Spleen (tissue), 11 donors: ENCODE data around the gene CTSZ. TPM values are rescaled to one million over a fixed set of nuclear protein-coding genes. Genes with fewer than 3 reads are reported as not detected.

Source experiments
- DNase-seq: peaks from one replicate; pipeline ENCODE4 v3.0.0-alpha.2; 2020
- H3K27ac ChIP-seq, 8 donors: fragments of 200-600 bp; sonication (generic) in 7 of 8; 1 replicate in 4 of 8; 2 replicates in 4 of 8; pipeline versions ENCODE4 v1.5.0 to v1.8.0; 2016 to 2021; ENCODE audit warnings: inconsistent platforms in 4 of 8, mild to moderate bottlenecking in 4 of 8, moderate library complexity in 1 of 8
- H3K27me3 ChIP-seq, 7 donors: fragments of 200-600 bp; sonication (generic) in 6 of 7; replicated peaks in 1 of 7; 1 replicate in 4 of 7; 2 replicates in 3 of 7; pipeline versions ENCODE4 v1.5.0 to v1.8.0; 2016 to 2021; ENCODE audit warnings: inconsistent platforms in 3 of 7, mild to moderate bottlenecking in 1 of 7
- H3K36me3 ChIP-seq, 6 donors: fragments of 200-600 bp; sonication (generic) in 5 of 6; 1 replicate in 4 of 6; 2 replicates in 2 of 6; pipeline versions ENCODE4 v1.5.0 to v1.8.0; 2016 to 2021; ENCODE audit warnings: inconsistent platforms in 2 of 6
- H3K4me1 ChIP-seq, 6 donors: fragments of 200-600 bp; sonication (generic) in 5 of 6; 1 replicate in 3 of 6; 2 replicates in 3 of 6; pipeline versions ENCODE4 v1.5.0 to v1.8.0; 2016 to 2021; ENCODE audit warnings: inconsistent platforms in 3 of 6
- H3K4me3 ChIP-seq, 8 donors: fragments of 200-600 bp; sonication (generic) in 7 of 8; 1 replicate in 4 of 8; 2 replicates in 4 of 8; pipeline versions ENCODE4 v1.5.0 to v1.8.0; 2016 to 2021; ENCODE audit warnings: inconsistent platforms in 4 of 8, mild to moderate bottlenecking in 4 of 8, moderate library complexity in 2 of 8
- H3K9me3 ChIP-seq, 8 donors: fragments of 200-600 bp; sonication (generic) in 7 of 8; 1 replicate in 4 of 8; 2 replicates in 4 of 8; pipeline versions ENCODE4 v1.5.0 to v1.8.0; 2016 to 2021; ENCODE audit warnings: inconsistent platforms in 4 of 8
- POLR2A ChIP-seq, 3 donors: fragments of 450-650 bp; IDR thresholded peaks; one replicate each; pipeline ENCODE4 v1.5.1; 2017; ENCODE audit warnings: antibody characterized with exemption in 3 of 3, mild to moderate bottlenecking in 1 of 3
- POLR2AphosphoS5 ChIP-seq, 3 donors: sonication (generic); formaldehyde crosslinking; IDR thresholded peaks; one replicate each; pipeline ENCODE4 v1.5.1; 2017; ENCODE audit warnings: antibody characterized with exemption in 3 of 3
- WGBS, 5 donors: extraction: QIAGEN DNeasy Blood & Tissue Kit in 3 of 5; methylation state at CpG; one replicate each; pipeline versions ENCODE4 v1.1.5 to v1.1.7; 2013 to 2018; 5-methylcytosine and 5-hydroxymethylcytosine counted together
- intact Hi-C: fragments of 100-400 bp; cut with DNase I; formaldehyde crosslinking; loops from one replicate; pipeline ENCODE4 v1.15.0; 2023; ENCODE audit warnings: low total_unique reads
- polyA plus RNA-seq, 3 donors: library from polyadenylated mRNA; stranded (reverse); fragments of 200-250 nt; gene quantifications; one replicate each; pipeline ENCODE4 v1.2.1, GENCODE V29; 2013
- total RNA-seq, 7 donors: library from RNA; depleted of rRNA in 3 of 7; stranded (reverse); fragments of >200 nt in 3 of 7; fragmentation: NEBNext Ultra II Directional in 4 of 7; extraction: Animal tissue kit (Norgen Biotek cat#: 25700) in 4 of 7; gene quantifications; one replicate each; pipeline versions ENCODE4 v1.1.0 to v1.2.1, GENCODE V29; 2016 to 2021
- TF ChIP-seq, protein P1 (sequence below), 11 experiments: fragments of 200-600 bp in 7 of 11; fragments of 450-650 bp in 4 of 11; sonication (generic) in 4 of 11; IDR thresholded peaks in 8 of 11; conservative IDR thresholded peaks in 3 of 11; 1 replicate in 7 of 11; 2 replicates in 4 of 11; pipeline versions ENCODE4 v1.4.0 to v1.8.0; 2016 to 2021; ENCODE audit warnings: antibody characterized with exemption in 11 of 11, inconsistent platforms in 4 of 11, mild to moderate bottlenecking in 1 of 11
- donor health status: healthy with polysubstance abuse.
- donor health status: DM: no; HTN: no; CAD: no; lungs with moderate emphysema.
- donor health status: DM: no; HTN: no; CAD: no.
- donor health status: Bipolar disorder and iron deficiency.
- donor health status: healthy.
- donor health status: DM: no; HTN: no; CAD: no.
- donor health status: DM: yes; HTN: yes; CAD: no.

Gene CTSZ
- total and polyA plus RNA-seq, 10 donors: 198 to 286 (median 230) TPM

DNA sequence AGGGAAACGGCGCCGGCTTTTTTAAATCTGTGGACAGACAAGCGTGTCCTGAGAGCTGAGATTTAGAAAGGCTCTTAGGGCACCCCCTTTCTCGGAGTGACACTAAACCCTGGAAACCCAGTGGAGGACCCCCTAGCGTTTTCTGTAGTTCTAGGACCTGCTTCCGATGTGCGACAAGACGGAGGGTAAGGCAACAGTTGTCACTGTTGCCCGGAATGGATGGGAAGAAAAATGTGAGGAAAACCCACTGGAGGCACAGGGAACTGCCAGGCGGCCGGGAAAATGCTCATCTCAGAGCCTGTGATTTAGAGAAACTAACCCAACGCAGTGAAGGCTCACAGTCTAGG is 25.6 kb upstream of the CTSZ start:
- Histone ChIP-seq H3K9me3 (no peaks in the 10 kb centered on the region), H3K27me3 (no peaks in the 10 kb centered on the region), H3K36me3 (peaks cover 7 to 70% (median 53%) of the 10 kb centered on the region in 6 donors), H3K27ac (peak overlapping the region; percentile 36 to 96 (median 91)), H3K4me3 (peak overlapping the region; percentile 62 to 97 (median 86)), H3K4me1 (peaks cover 31 to 65% (median 49%) of the 10 kb centered on the region in 6 donors)
- DNase-seq: no peak
- 2 to 7% (median 3%) methylated on average over 12 to 13 of the region's 13 CpGs for WGBS, 5 donors
- no peak for TF ChIP-seq POLR2AphosphoS5 (IDR thresholded peaks at IDR 0.05)
- TF ChIP-seq POLR2A (IDR thresholded peaks at IDR 0.05): no peak
- TF ChIP-seq, protein P1, sequence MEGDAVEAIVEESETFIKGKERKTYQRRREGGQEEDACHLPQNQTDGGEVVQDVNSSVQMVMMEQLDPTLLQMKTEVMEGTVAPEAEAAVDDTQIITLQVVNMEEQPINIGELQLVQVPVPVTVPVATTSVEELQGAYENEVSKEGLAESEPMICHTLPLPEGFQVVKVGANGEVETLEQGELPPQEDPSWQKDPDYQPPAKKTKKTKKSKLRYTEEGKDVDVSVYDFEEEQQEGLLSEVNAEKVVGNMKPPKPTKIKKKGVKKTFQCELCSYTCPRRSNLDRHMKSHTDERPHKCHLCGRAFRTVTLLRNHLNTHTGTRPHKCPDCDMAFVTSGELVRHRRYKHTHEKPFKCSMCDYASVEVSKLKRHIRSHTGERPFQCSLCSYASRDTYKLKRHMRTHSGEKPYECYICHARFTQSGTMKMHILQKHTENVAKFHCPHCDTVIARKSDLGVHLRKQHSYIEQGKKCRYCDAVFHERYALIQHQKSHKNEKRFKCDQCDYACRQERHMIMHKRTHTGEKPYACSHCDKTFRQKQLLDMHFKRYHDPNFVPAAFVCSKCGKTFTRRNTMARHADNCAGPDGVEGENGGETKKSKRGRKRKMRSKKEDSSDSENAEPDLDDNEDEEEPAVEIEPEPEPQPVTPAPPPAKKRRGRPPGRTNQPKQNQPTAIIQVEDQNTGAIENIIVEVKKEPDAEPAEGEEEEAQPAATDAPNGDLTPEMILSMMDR (IDR thresholded peaks at IDR 0.05 in 8 of 11, conservative IDR thresholded peaks at IDR 0.05 in 3 of 11): peak in 4 of 11 experiments; percentile 10 to 21 (median 13)
- intact Hi-C loops: loop anchor here (10.0 kb wide), 1 partner anchor 48 kb away; the partner anchor contains the start of gene NELFCD

DNA sequence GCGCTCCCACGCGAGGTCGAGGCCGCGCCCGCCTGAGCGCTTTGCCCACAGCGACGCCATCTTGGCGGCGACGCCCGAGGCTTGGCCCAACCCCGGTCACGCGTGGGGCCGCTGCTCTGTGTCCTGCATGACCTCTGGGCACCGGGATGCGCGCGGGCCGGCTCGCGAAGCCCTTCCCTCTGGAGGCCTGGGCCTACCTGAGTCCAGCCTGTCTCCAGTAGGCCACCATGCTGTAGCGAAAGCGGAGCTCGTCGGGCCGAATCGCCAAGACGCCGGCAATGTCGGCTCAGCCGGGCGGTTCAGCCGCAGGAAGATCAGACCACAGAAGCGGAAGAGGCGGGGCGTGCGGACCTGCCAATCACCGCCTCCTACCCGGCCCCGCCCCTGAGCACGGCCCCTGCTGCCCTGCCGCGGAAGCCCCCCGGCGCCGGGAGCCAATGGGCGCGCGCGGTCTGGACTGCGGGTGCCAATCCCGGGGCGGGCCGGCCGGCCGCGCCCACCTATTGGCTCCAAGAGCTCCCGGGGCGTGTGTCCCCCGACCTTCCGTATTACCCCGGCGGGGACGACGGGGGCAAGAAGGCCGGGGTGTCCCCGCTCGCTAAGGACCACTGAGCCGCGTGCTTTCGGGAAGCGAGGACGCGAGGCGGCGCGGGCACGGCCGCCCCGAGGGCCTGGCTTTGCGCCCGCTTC is 25.1 kb upstream of the CTSZ start, which contains the start of gene ATP5F1E:
TSS of gene ATP5F1E (minus strand) at position 313 of the 690 bp plus-strand sequence. CDS start at position 229, 84 bp downstream.
- H3K36me3 ChIP-seq: peaks cover 7 to 70% (median 52%) of the 10 kb centered on the region in 6 donors
- peaks cover 31 to 65% (median 54%) of the 10 kb centered on the region in 6 donors for H3K4me1 ChIP-seq
- 0 to 1% (median 0%) methylated on average over 44 to 86 of the region's 86 CpGs for WGBS, 5 donors
- H3K27me3 ChIP-seq: no peaks in the 10 kb centered on the region
- peak within 1 kb of the TSS; percentile 62 to 97 (median 86) for H3K4me3 ChIP-seq
- intact Hi-C loops: loop anchor here (10.0 kb wide), 1 partner anchor 47 kb away; the partner anchor contains the start of gene NELFCD
- peak; percentile 98 for DNase-seq
- H3K27ac ChIP-seq: peak within 1 kb of the TSS; percentile 89 to 96 (median 92)
- TF ChIP-seq POLR2A (IDR thresholded peaks at IDR 0.05) (peak; percentile 72 to 90 (median 85)), POLR2AphosphoS5 (IDR thresholded peaks at IDR 0.05) (peak; percentile 98 to 99 (median 98))
- TF ChIP-seq, protein P1 (IDR thresholded peaks at IDR 0.05 in 8 of 11, conservative IDR thresholded peaks at IDR 0.05 in 3 of 11): no peak
- H3K9me3 ChIP-seq: no peaks in the 10 kb centered on the region

DNA sequence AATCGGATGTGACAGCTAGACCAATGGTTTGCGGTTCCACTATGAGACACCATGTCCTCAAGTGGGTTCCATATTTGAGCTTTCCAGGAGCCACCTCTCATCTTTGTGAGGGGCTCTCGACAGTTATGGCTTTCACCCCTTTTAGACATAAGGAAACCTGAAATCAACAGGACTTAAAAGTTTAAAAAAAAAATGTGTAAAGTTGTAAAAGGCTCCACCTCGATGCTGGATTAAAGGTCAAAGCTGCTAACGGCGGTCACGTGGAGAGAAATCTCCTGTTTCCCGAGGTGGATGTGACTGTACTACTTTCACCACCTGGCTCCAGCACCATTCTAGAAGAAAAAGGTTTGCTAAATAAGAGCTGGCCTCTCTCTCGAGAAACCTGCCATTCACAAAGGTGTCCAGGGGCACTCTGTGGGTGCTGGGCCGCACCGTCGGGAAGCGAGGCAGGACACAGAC is 24.5 kb upstream of the CTSZ start:
- TF ChIP-seq POLR2A (IDR thresholded peaks at IDR 0.05): no peak
- no peak for TF ChIP-seq POLR2AphosphoS5 (IDR thresholded peaks at IDR 0.05)
- TF ChIP-seq, protein P1 (IDR thresholded peaks at IDR 0.05 in 8 of 11, conservative IDR thresholded peaks at IDR 0.05 in 3 of 11): no peak
- Histone ChIP-seq H3K4me3 (peak overlapping the region; percentile 62 to 97 (median 86)), H3K27me3 (no peaks in the 10 kb centered on the region), H3K4me1 (peaks cover 31 to 65% (median 59%) of the 10 kb centered on the region in 6 donors), H3K36me3 (peaks cover 7 to 70% (median 51%) of the 10 kb centered on the region in 6 donors), H3K27ac (peak overlapping the region; percentile 89 to 96 (median 92)), H3K9me3 (no peaks in the 10 kb centered on the region)
- DNase-seq: no peak
- WGBS, 5 donors: 11 to 18% (median 15%) methylated on average over 11 to 13 of the region's 13 CpGs
- intact Hi-C loops: loop anchor here (10.0 kb wide), 1 partner anchor 47 kb away; the partner anchor contains the start of gene NELFCD
